ENCODE results near the gene FKBP4. TPM values are rescaled to one million over a fixed set of nuclear protein-coding genes. Genes with fewer than 3 reads are reported as not detected.

Gene FKBP4
- total and polyA plus RNA-seq, 9 of the 15 experiments (the other 6 are each of a cell fraction or from before 2014, with no cell fraction given): 16.3 to 154 (median 90.1) TPM

- H3K27ac ChIP-seq (ENCODE audit: extremely low read depth, low read depth, low read length): no peak overlapping the region
- TF ChIP-seq RUNX1 (IDR thresholded peaks at IDR 0.05; ENCODE audit: low read depth) (no peak), NFIC (IDR thresholded peaks at IDR 0.05) (peak; percentile 62), TCFL5 (CRISPR knock-in tag; conservative IDR thresholded peaks at IDR 0.05) (no peak)
- ATAC-seq (no peak), DNase-seq (ENCODE audit: extremely low read depth in 1 of 4, low spot score in 3 of 4) (no peak), FAIRE-seq (no peak)
- 97% methylated on average over 8 of the region's 16 CpGs for WGBS (ENCODE audit: insufficient coverage, low coverage, missing lambda C conversion rate)
- ChIA-PET POLR2A (no interaction called here), CTCF (ENCODE audit: low intra/inter-chr PET ratio) (no interaction called here)
- H3K4me2 ChIP-seq (ENCODE audit: insufficient read depth, low read length): no peak overlapping the region
- peaks cover 16% of the 10 kb centered on the region; the same call in 1 of the 2 replicates for H4K20me1 ChIP-seq (replicated peaks; ENCODE audit: control insufficient read depth, insufficient read depth, low read length)
- no peaks in the 10 kb centered on the region for H3K9me3 ChIP-seq (replicated peaks; ENCODE audit: control insufficient read depth, insufficient read depth, low read depth, low read length)
- intact Hi-C loops (cut with micrococcal nuclease): no loop called here
- H3K27me3 ChIP-seq (ENCODE audit: control insufficient read depth in 2 of 2, insufficient read depth in 2 of 2, low read length in 2 of 2): no peaks in the 10 kb centered on the region
- H3K79me2 ChIP-seq (ENCODE audit: control insufficient read depth, insufficient read depth, low read length): peaks cover 26% of the 10 kb centered on the region
- in situ Hi-C loops (cut with MboI): no loop called here
- peaks cover 98% of the 10 kb centered on the region for H3K36me3 ChIP-seq (ENCODE audit: control insufficient read depth, insufficient read depth, low read length)
- peaks cover 5 to 10% of the 10 kb centered on the region in 2 experiments; a peak in 3 of 5 replicates for H3K4me1 ChIP-seq (replicated peaks in 1 of 2; ENCODE audit: control insufficient read depth in 2 of 2, insufficient read depth in 2 of 2, low read length in 2 of 2)
- no TSS peak for BruUV-seq (replicated peaks)
- no peak overlapping the region for H3K4me3 ChIP-seq
- H3K9ac ChIP-seq (ENCODE audit: insufficient read depth in 1 of 2, low read depth in 2 of 2, low read length in 2 of 2): no peak overlapping the region
- H3K9me1 ChIP-seq (ENCODE audit: control insufficient read depth, insufficient read depth, low read length): no peaks in the 10 kb centered on the region
- H2AFZ ChIP-seq (ENCODE audit: low read depth, low read length): no peak overlapping the region
Observed at GRCh38 chr12:2801044-2801783, 6.4 kb downstream of the FKBP4 start.

- no peak for ATAC-seq
- no TSS peak for BruUV-seq (replicated peaks)
- Histone ChIP-seq H3K79me2 (ENCODE audit: control insufficient read depth, insufficient read depth, low read length) (0 out of 3 replicates have a peak, but pooled peaks cover under 1% of the 10 kb centered on the region), H3K4me2 (ENCODE audit: insufficient read depth, low read length) (no peak overlapping the region), H3K27me3 (ENCODE audit: control insufficient read depth in 2 of 2, insufficient read depth in 2 of 2, low read length in 2 of 2) (no peaks in the 10 kb centered on the region), H3K4me1 (replicated peaks in 1 of 2; ENCODE audit: control insufficient read depth in 2 of 2, insufficient read depth in 2 of 2, low read length in 2 of 2) (no peaks in the 10 kb centered on the region; a peak in 1 of 5 replicates), H3K9me3 (replicated peaks; ENCODE audit: control insufficient read depth, insufficient read depth, low read depth, low read length) (no peaks in the 10 kb centered on the region), H3K36me3 (ENCODE audit: control insufficient read depth, insufficient read depth, low read length) (peaks cover 76% of the 10 kb centered on the region; the same call in 2 of the 3 replicates), H3K9ac (ENCODE audit: insufficient read depth in 1 of 2, low read depth in 2 of 2, low read length in 2 of 2) (no peak overlapping the region), H3K4me3 (no peak overlapping the region), H3K9me1 (ENCODE audit: control insufficient read depth, insufficient read depth, low read length) (no peaks in the 10 kb centered on the region), H2AFZ (ENCODE audit: low read depth, low read length) (no peak overlapping the region), H3K27ac (ENCODE audit: extremely low read depth, low read depth, low read length) (no peak overlapping the region), H4K20me1 (replicated peaks; ENCODE audit: control insufficient read depth, insufficient read depth, low read length) (no peaks in the 10 kb centered on the region)
- ChIA-PET POLR2A (interaction anchor here (0.8 kb wide), 2 partner anchors 8 to 145 kb away, joined by 3 read pairs; no protein-coding TSS in a partner anchor), CTCF (ENCODE audit: low intra/inter-chr PET ratio) (no interaction called here)
- WGBS (ENCODE audit: insufficient coverage, low coverage, missing lambda C conversion rate): 70% methylated on average over 4 of the region's 7 CpGs
- no peak for DNase-seq (ENCODE audit: extremely low read depth in 1 of 4, low spot score in 3 of 4)
- intact Hi-C loops (cut with micrococcal nuclease) (no loop called here), in situ Hi-C loops (cut with MboI) (no loop called here)
- no peak for FAIRE-seq
- TF ChIP-seq SMARCB1 (IDR thresholded peaks at IDR 0.05; ENCODE audit: insufficient read length, low read depth): no peak
- TF ChIP-seq ZNF212 (CRISPR knock-in tag; IDR thresholded peaks at IDR 0.05): no peak
- TF ChIP-seq HEY1 (CRISPR knock-in tag; IDR thresholded peaks at IDR 0.05; ENCODE audit: borderline replicate concordance): no peak
- TF ChIP-seq TFAM (CRISPR knock-in tag; conservative IDR thresholded peaks at IDR 0.05): no peak
- TF ChIP-seq CREB1 (IDR thresholded peaks at IDR 0.05): no peak
- no peak for TF ChIP-seq CREB1 (CRISPR knock-in tag; IDR thresholded peaks at IDR 0.05)
- no peak for TF ChIP-seq SIRT6 (IDR thresholded peaks at IDR 0.05; ENCODE audit: low read depth, low read length)
- TF ChIP-seq ZNF639 (CRISPR knock-in tag; conservative IDR thresholded peaks at IDR 0.05 in 1 of 2, IDR thresholded peaks at IDR 0.05 in 1 of 2): no peak
- TF ChIP-seq ZNF165 (CRISPR knock-in tag; IDR thresholded peaks at IDR 0.05; ENCODE audit: borderline replicate concordance): no peak
- no peak for TF ChIP-seq ZKSCAN1 (IDR thresholded peaks at IDR 0.05; ENCODE audit: low read depth, low read length)
- no peak for TF ChIP-seq ERF (CRISPR knock-in tag; IDR thresholded peaks at IDR 0.05)
Observed at GRCh38 chr12:2803635-2804392, 9.0 kb downstream of the FKBP4 start.
